HG03025 (cell line): ENCODE data around the gene SOX6.

ENCODE experiments used
- ATAC-seq: cut with Tn5 transposase; IDR thresholded peaks from one replicate; pipeline ENCODE4 v1.9.1; 2021; ENCODE audit warnings: mild to moderate bottlenecking, moderate library complexity; ENCODE audit not compliant: unreplicated experiment, low FRiP score

The SOX6 gene

GRCh38 chr11:15920856-15921629, 435.3 kb downstream of the SOX6 start:
- ATAC-seq = no peak

DNA sequence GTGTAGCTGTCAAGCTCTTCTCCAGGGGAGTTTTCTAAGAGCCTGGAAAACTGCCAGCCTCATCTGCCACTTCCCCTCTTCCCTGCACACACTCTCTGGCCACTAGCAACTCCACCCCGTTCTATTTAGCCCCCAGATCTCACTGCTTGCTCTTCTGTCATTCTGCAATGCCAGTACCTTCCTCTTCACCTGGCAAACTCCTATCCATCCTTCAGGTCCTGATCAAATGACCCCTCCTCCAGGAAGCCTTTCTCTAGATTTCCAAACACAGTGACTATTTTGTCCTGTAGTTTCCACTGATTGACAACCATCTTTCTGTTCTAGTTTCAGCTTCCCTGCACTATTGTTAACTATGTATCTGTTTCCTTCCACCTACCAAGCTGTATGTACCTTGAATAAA, 437.7 kb downstream of the SOX6 start:
- no peak for ATAC-seq

DNA sequence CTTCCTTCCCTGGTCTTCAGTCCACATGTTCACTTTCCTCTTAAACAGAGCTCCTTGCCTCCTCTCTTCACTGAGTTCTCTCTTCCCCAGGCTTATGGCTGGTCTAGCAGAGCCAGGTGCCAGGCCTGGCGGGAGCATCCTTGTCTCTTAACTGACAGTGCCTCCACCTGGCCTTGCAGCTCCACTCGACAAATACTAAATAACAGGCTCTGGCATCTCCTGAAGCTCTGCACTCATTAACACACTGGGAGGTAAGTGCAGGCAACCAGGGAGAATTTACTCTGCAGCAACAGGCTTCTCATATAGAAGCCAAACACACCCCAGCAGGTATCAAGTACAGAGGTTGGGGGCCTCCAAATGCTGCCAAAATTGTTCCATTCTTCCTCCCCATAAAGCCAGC, 438.1 kb downstream of the SOX6 start:
- no peak for ATAC-seq
